Measurements from ENCODE around the gene CDKN2B-AS1. TPM values are rescaled to one million over a fixed set of nuclear protein-coding genes. Genes with fewer than 3 reads are reported as not detected.
A peak's percentile ranks its signal among the peaks of the same experiment; 100 is the strongest.

The CDKN2B-AS1 gene
- total RNA-seq, 2 experiments from 2014 or later, result 4.4 to 5.6 TPM

DNA sequence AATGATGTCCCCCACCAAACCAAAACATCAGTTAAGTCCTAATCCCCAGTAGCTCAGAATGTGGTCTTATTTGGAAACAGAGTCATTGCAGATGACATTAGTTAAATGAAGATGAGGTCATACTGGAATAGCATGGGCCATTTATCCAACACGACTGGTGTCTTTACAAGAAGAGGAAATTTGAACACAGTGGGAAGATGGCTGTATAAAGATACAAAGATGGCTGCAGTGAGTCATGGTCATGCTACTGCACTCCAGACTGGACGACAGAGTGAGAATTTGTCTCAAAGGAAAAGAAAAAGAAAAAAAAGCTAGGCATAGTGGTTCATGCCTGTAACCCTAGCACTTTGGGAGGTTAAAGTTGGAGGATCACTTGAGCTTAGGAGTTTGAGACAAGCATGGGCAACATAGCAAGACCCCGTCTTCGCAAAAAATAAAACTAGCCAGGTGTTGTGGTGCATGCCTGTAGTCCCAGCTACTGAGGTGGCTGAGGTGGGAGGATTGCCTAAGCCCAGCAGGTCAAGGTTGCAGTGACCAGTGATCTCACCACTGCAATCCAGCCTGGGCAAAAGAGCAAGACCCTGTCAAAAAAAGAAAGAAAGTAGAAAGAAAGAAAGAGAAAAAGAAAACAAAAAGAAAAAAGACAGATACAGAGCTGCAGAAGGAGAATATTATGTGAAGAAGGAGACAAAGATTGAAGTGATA lies 144.5 kb downstream of the CDKN2B-AS1 start:
- H3K27ac Mint-ChIP-seq, result no peak overlapping the region
- POLR2A ChIA-PET, result no interaction called here
- no peaks in the 10 kb centered on the region for H3K36me3 Mint-ChIP-seq (ENCODE audit: low read depth)
- DNase-seq, result no peak
- CTCF ChIA-PET, result no interaction called here
- no peaks in the 10 kb centered on the region for H3K4me1 Mint-ChIP-seq
- no peaks in the 10 kb centered on the region for H3K9me3 Mint-ChIP-seq
- peaks cover 48% of the 10 kb centered on the region for H3K27me3 Mint-ChIP-seq
- H3K4me3 Mint-ChIP-seq, result no peak overlapping the region

GRCh38 chr9:22141908-22142307 lies 147.3 kb downstream of the CDKN2B-AS1 start:
- H3K4me3 Mint-ChIP-seq, result no peak overlapping the region
- H3K27me3 Mint-ChIP-seq, result peaks cover 52% of the 10 kb centered on the region
- CTCF ChIA-PET, result no interaction called here

GRCh38 chr9:22142671-22143070 lies 148.1 kb downstream of the CDKN2B-AS1 start:
- peaks cover 6% of the 10 kb centered on the region for H3K4me1 Mint-ChIP-seq
- H3K36me3 Mint-ChIP-seq (ENCODE audit: low read depth), result no peaks in the 10 kb centered on the region
- H3K27ac Mint-ChIP-seq, result no peak overlapping the region
- H3K9me3 Mint-ChIP-seq, result no peaks in the 10 kb centered on the region
- CTCF ChIA-PET, result no interaction called here
- no peak overlapping the region for H3K4me3 Mint-ChIP-seq
- no peak for DNase-seq
- H3K27me3 Mint-ChIP-seq, result peaks cover 52% of the 10 kb centered on the region
- POLR2A ChIA-PET, result no interaction called here

More at GRCh38 chr9:22141908-22142307, 147.3 kb downstream of the CDKN2B-AS1 start:
- H3K36me3 Mint-ChIP-seq (ENCODE audit: low read depth), result no peaks in the 10 kb centered on the region
- H3K4me1 Mint-ChIP-seq, result peaks cover 2% of the 10 kb centered on the region
- H3K9me3 Mint-ChIP-seq, result no peaks in the 10 kb centered on the region
- no peak for DNase-seq
- POLR2A ChIA-PET, result no interaction called here
- no peak overlapping the region for H3K27ac Mint-ChIP-seq

- DNase-seq, result no peak
- H3K27me3 Mint-ChIP-seq, result peaks cover 52% of the 10 kb centered on the region
- peaks cover 13% of the 10 kb centered on the region for H3K4me1 Mint-ChIP-seq
- ChIA-PET CTCF (interaction anchor here (0.9 kb wide), 1 partner anchor 14 kb away, joined by 3 read pairs; no protein-coding TSS in a partner anchor), POLR2A (no interaction called here)
- H3K9me3 Mint-ChIP-seq, result no peaks in the 10 kb centered on the region
- no peak overlapping the region for H3K27ac Mint-ChIP-seq
- no peak overlapping the region for H3K4me3 Mint-ChIP-seq
- no peaks in the 10 kb centered on the region for H3K36me3 Mint-ChIP-seq (ENCODE audit: low read depth)
Measured at GRCh38 chr9:22143799-22144625, 149.4 kb downstream of the CDKN2B-AS1 start.

GRCh38 chr9:22146604-22147003 lies 152.0 kb downstream of the CDKN2B-AS1 start:
- ChIA-PET POLR2A (no interaction called here), CTCF (interaction anchor here (0.8 to 1.1 kb wide), 3 partner anchors 87 to 138 kb away, joined by 3 to 4 read pairs (median 3); partner anchors contain the start of gene CDKN2B)
- Mint-ChIP-seq H3K27me3 (peaks cover 55% of the 10 kb centered on the region), H3K4me1 (peaks cover 13% of the 10 kb centered on the region), H3K9me3 (no peaks in the 10 kb centered on the region), H3K4me3 (no peak overlapping the region), H3K36me3 (ENCODE audit: low read depth) (no peaks in the 10 kb centered on the region), H3K27ac (no peak overlapping the region)
- no peak for DNase-seq

DNA sequence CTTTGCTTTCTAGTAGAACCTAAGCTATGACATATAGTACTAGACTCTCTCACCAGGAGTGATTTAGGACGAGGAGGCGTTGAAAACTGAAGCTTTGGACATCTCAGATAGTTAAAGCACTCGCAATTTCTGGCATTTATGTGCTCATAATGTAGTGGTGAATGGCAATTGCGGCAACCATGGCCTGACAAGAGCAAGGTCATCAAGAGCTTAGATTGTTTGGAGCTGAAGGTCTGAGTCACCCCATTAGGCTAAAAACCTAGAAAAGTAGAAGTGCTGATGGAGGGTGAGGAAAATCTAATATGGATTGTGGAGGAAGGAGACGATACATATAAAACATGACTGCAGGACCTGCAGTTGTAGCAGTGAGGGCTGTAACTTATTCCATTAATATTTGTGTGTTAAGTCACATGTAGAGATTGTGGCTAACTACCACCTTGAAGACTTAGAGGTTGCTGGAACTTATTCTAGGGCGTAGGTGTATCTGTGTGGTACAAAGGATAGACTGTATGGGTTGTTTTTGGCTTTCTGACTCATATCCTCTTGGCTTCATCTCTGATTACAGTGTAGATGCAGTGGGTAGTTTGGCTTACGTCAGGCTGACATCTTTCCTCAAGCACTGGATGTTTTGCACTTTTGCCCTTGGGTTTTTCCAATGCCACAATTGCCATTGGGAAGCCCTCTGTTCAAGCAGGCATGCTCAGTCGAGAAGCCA lies 153.4 kb downstream of the CDKN2B-AS1 start:
- Mint-ChIP-seq H3K9me3 (no peaks in the 10 kb centered on the region), H3K27ac (no peak overlapping the region), H3K36me3 (ENCODE audit: low read depth) (no peaks in the 10 kb centered on the region), H3K27me3 (peaks cover 50% of the 10 kb centered on the region), H3K4me1 (peaks cover 13% of the 10 kb centered on the region), H3K4me3 (no peak overlapping the region)
- CTCF ChIA-PET, result interaction anchor here (1.0 to 1.3 kb wide), 3 partner anchors 17 to 338 kb away, joined by 3 to 4 read pairs (median 3); no protein-coding TSS in a partner anchor
- POLR2A ChIA-PET, result no interaction called here
- DNase-seq, result peak; percentile 9

DNA sequence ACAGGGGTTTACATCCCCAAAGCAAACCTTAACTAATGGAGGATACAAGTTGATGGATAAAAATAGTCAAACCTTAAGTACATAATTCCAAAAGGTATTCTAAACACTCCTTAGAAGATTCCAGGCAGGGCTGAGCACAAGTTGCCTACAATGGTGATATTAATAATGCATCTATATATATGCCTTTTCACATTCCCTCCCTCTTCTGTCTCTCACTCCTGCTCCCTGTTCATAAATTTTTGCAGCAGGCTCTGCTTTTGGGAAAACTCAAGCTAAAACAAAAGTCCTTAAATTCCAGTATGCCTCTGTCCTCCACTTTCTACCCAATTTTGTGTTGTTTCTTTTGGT lies 153.9 kb downstream of the CDKN2B-AS1 start:
- H3K4me1 Mint-ChIP-seq, result peaks cover 13% of the 10 kb centered on the region
- peaks cover 51% of the 10 kb centered on the region for H3K27me3 Mint-ChIP-seq
- no peaks in the 10 kb centered on the region for H3K36me3 Mint-ChIP-seq (ENCODE audit: low read depth)
- DNase-seq, result no peak
- H3K9me3 Mint-ChIP-seq, result no peaks in the 10 kb centered on the region
- ChIA-PET POLR2A (no interaction called here), CTCF (no interaction called here)
- H3K27ac Mint-ChIP-seq, result no peak overlapping the region
- no peak overlapping the region for H3K4me3 Mint-ChIP-seq

DNA sequence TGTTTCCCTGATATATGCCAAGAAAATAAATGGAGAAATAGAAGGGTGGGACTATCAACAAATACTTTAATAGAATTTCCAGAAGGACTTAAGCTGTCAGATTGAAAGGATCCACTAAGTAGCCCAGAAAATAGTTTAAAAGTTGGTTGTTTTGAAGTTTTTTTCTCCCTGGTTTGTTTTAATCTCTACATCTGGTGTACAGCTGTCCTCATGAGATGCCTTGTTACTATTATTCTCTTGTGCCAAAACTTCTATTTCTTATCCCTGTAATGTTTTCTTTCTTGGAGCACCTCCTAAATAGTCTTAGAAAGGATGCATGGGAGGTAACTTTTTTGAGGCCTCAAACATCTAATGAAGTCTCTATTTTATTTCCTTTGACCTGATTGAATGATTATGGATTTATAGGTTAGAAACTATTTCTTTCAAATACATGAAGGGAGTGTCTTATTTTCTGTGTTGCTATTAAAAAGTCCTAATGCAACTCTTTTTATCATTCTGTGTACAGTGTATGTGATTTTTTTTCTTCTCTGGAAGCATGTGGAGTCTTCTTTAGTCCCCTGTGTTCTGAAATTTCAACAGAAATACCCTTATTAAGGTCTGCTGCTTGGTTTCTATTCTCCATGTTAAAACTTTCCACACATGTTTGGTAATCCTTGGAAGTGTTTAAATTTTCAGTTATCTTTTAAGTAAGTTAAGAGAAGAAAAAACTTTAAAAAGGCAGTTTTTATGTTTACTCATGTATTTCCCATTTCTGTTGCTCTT lies 154.5 kb downstream of the CDKN2B-AS1 start:
- no peaks in the 10 kb centered on the region for H3K9me3 Mint-ChIP-seq
- no peak for DNase-seq
- ChIA-PET POLR2A (no interaction called here), CTCF (no interaction called here)
- no peaks in the 10 kb centered on the region for H3K36me3 Mint-ChIP-seq (ENCODE audit: low read depth)
- peaks cover 13% of the 10 kb centered on the region for H3K4me1 Mint-ChIP-seq
- no peak overlapping the region for H3K4me3 Mint-ChIP-seq
- peaks cover 48% of the 10 kb centered on the region for H3K27me3 Mint-ChIP-seq
- no peak overlapping the region for H3K27ac Mint-ChIP-seq

DNA sequence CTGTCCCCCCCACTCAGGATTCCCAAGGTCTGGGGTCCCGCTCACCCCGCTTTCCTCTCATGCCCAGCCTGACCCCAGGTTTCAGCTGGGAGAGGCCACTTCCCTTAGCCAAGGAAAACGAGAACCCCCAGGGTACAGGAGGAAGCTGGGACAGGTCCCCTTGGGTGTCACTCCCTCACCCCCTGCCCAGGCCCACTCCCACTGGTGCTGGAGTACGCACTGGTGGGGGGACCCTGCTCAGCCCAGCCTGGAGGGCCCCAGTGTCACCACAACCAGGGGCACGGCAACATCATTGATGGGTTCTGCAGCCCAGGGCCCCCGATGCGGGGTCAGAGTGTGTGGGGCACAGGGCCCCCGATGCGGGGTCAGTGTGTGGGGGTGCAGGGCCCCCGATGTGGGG lies 159.5 kb downstream of the CDKN2B-AS1 start:
- no peak overlapping the region for H3K27ac Mint-ChIP-seq
- no peaks in the 10 kb centered on the region for H3K36me3 Mint-ChIP-seq (ENCODE audit: low read depth)
- no peak for DNase-seq
- H3K9me3 Mint-ChIP-seq, result no peaks in the 10 kb centered on the region
- H3K4me1 Mint-ChIP-seq, result no peaks in the 10 kb centered on the region
- CTCF ChIA-PET, result no interaction called here
- POLR2A ChIA-PET, result no interaction called here
- peaks cover 38% of the 10 kb centered on the region for H3K27me3 Mint-ChIP-seq
- no peak overlapping the region for H3K4me3 Mint-ChIP-seq

DNA sequence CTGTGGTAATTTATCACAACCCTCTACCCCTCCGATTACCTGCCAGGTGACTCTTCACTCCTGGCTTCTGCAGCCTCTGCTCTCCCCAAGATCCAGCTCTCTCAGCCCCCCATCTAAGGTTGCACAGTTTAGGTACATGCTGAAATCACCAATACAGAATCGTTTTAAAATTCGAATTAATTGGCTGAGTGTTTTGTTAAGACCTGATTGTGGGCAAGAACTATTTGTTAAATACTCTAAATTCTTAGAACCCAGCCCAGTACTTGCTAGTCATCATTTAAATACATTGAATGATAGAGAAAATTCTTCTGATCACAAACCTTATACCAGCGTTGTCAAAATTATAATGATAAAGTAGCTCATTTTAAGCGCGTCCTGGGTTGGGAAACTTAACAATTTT lies 162.0 kb downstream of the CDKN2B-AS1 start:
- CTCF ChIA-PET, result no interaction called here
- no peak overlapping the region for H3K27ac Mint-ChIP-seq
- POLR2A ChIA-PET, result no interaction called here

GRCh38 chr9:22157276-22157675 lies 162.7 kb downstream of the CDKN2B-AS1 start:
- ChIA-PET CTCF (no interaction called here), POLR2A (no interaction called here)
- no peak overlapping the region for H3K27ac Mint-ChIP-seq
- DNase-seq, result no peak
- peaks cover 38% of the 10 kb centered on the region for H3K27me3 Mint-ChIP-seq
- H3K9me3 Mint-ChIP-seq, result no peaks in the 10 kb centered on the region
- H3K4me1 Mint-ChIP-seq, result no peaks in the 10 kb centered on the region
- H3K36me3 Mint-ChIP-seq (ENCODE audit: low read depth), result no peaks in the 10 kb centered on the region
- no peak overlapping the region for H3K4me3 Mint-ChIP-seq

More for the DNA sequence above, 162.0 kb downstream of the CDKN2B-AS1 start:
- no peaks in the 10 kb centered on the region for H3K36me3 Mint-ChIP-seq (ENCODE audit: low read depth)
- H3K4me3 Mint-ChIP-seq, result no peak overlapping the region
- peaks cover 40% of the 10 kb centered on the region for H3K27me3 Mint-ChIP-seq
- H3K9me3 Mint-ChIP-seq, result no peaks in the 10 kb centered on the region
- DNase-seq, result no peak
- no peaks in the 10 kb centered on the region for H3K4me1 Mint-ChIP-seq

GRCh38 chr9:22157828-22158227 lies 163.2 kb downstream of the CDKN2B-AS1 start:
- H3K27me3 Mint-ChIP-seq, result peaks cover 38% of the 10 kb centered on the region
- POLR2A ChIA-PET, result no interaction called here
- CTCF ChIA-PET, result no interaction called here

More at GRCh38 chr9:22157828-22158227, 163.2 kb downstream of the CDKN2B-AS1 start:
- Mint-ChIP-seq H3K9me3 (no peaks in the 10 kb centered on the region), H3K4me1 (no peaks in the 10 kb centered on the region), H3K27ac (no peak overlapping the region), H3K4me3 (no peak overlapping the region), H3K36me3 (ENCODE audit: low read depth) (no peaks in the 10 kb centered on the region)
- DNase-seq, result no peak

Data from activated CD4-positive, alpha-beta T cell treated with anti-CD3 and anti-CD28 coated beads, Interleukin-2, amount 10 ng/mL, durations not matched to agents 7 days and 5 days (primary cell).